ENCODE data around the gene TDRD1. TPM values are rescaled to one million over a fixed set of nuclear protein-coding genes. Genes with fewer than 3 reads are reported as not detected.

TDRD1 gene
- total RNA-seq, 1 experiment from 2014 or later = not detected

DNA sequence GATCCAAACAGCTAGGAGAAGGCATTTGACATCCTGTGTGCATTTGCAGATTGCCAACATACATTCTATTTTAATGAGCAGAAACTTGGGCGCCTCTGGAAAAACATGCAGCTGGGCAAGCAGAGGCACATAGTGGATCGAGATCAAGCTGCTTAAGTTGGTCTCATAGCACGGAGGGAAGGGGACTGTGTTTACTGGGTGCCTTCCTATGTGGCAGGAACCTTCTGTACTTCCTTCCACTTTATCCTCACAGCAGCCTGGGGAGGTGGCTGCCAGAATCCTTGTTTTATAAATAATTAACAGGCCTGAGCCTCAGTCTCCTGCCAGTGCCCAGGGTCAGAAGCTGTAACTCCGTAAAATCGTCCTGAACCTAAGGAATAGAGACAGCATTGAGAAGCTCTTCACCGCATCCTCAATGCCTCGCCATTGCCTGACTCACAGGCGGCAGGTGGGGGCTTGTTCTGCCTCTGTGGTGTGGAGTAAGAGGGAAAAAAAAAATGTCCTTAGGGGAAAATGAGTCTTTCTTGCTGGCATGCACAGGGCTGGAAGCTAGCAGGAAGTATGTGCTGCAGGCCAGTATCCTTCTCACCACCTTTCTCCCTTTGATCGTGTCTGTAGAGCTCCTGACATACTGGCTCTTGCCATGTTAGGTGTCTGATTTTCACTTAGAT, 66.1 kb downstream of the TDRD1 start:
- Histone ChIP-seq H3K9me2 (ENCODE audit: insufficient read depth) (no peaks in the 10 kb centered on the region), H2AFZ (ENCODE audit: low read depth, low read length, poor library complexity, severe bottlenecking) (no peak overlapping the region), H3K36me3 (ENCODE audit: control insufficient read depth in 1 of 2, insufficient read depth in 2 of 2, low read length in 2 of 2) (no peaks in the 10 kb centered on the region), H3K27me3 (ENCODE audit: insufficient read depth, low read length) (peaks cover 53% of the 10 kb centered on the region), H3K27ac (ENCODE audit: low read depth, low read length) (no peak overlapping the region), H3K4me1 (ENCODE audit: control insufficient read depth in 1 of 2, insufficient read depth in 2 of 2, low read length in 2 of 2) (peaks cover 0 to 6% of the 10 kb centered on the region in 2 experiments; a peak in 1 of 4 replicates), H3K9ac (ENCODE audit: low read length) (no peak overlapping the region), H3K4me3 (replicated peaks in 1 of 2; ENCODE audit: low read depth in 1 of 2, low read length in 2 of 2) (no peak overlapping the region), H3K79me2 (ENCODE audit: insufficient read depth, low read length) (no peaks in the 10 kb centered on the region), H4K20me1 (ENCODE audit: insufficient read depth) (no peaks in the 10 kb centered on the region), H3K9me3 (ENCODE audit: control insufficient read depth in 1 of 2, insufficient read depth in 1 of 2, low read depth in 1 of 2, low read length in 2 of 2) (no peaks in the 10 kb centered on the region), H3K4me2 (ENCODE audit: low read length) (no peak overlapping the region)
- ATAC-seq (no peak), DNase-seq (ENCODE audit: low read depth, low spot score) (no peak)
- intact Hi-C loops (cut with micrococcal nuclease) = no loop called here
- BruUV-seq (replicated peaks) = no TSS peak
- ChIA-PET RAD21 (ENCODE audit: low non-redundant PET in 1 of 2, low total read pairs in 2 of 2, uncharacterized antibody in 2 of 2, unreplicated experiment in 2 of 2) (no interaction called here), CTCF (no interaction called here), POLR2A (interaction anchor here (0.6 kb wide), 1 partner anchor 1920 kb away, joined by 3 read pairs; no protein-coding TSS in a partner anchor)
- TF ChIP-seq ZFX (IDR thresholded peaks at IDR 0.05) = no peak
- TF ChIP-seq POLR2AphosphoS5 (IDR thresholded peaks at IDR 0.05; ENCODE audit: low read depth, low read length) = no peak
- no peak for TF ChIP-seq YY1 (IDR thresholded peaks at IDR 0.05; ENCODE audit: extremely low read depth, insufficient replicate concordance, low read depth, low read length)
- no peak for TF ChIP-seq JUND (IDR thresholded peaks at IDR 0.05)
- TF ChIP-seq EZH2 (IDR thresholded peaks at IDR 0.05) = no peak
- no peak for TF ChIP-seq RAD21 (IDR thresholded peaks at IDR 0.05; ENCODE audit: low read depth)
- TF ChIP-seq, protein P1, sequence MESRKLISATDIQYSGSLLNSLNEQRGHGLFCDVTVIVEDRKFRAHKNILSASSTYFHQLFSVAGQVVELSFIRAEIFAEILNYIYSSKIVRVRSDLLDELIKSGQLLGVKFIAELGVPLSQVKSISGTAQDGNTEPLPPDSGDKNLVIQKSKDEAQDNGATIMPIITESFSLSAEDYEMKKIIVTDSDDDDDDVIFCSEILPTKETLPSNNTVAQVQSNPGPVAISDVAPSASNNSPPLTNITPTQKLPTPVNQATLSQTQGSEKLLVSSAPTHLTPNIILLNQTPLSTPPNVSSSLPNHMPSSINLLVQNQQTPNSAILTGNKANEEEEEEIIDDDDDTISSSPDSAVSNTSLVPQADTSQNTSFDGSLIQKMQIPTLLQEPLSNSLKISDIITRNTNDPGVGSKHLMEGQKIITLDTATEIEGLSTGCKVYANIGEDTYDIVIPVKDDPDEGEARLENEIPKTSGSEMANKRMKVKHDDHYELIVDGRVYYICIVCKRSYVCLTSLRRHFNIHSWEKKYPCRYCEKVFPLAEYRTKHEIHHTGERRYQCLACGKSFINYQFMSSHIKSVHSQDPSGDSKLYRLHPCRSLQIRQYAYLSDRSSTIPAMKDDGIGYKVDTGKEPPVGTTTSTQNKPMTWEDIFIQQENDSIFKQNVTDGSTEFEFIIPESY (IDR thresholded peaks at IDR 0.05; ENCODE audit: extremely low read depth, insufficient replicate concordance, low read length) = no peak
- no peak for TF ChIP-seq SP1 (IDR thresholded peaks at IDR 0.05; ENCODE audit: low read depth)
- TF ChIP-seq, protein P2, sequence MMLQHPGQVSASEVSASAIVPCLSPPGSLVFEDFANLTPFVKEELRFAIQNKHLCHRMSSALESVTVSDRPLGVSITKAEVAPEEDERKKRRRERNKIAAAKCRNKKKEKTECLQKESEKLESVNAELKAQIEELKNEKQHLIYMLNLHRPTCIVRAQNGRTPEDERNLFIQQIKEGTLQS (IDR thresholded peaks at IDR 0.05) = no peak
- TF ChIP-seq ELF1 (IDR thresholded peaks at IDR 0.05; ENCODE audit: borderline replicate concordance, low read depth) = no peak

Data from HCT116 (cell line).